ENCODE measurements around the gene WDR38.
"Not testable (repeated sequence)": the region's sequence is repeated elsewhere in the genome, so short reads cannot be mapped to it uniquely, and the experiment has no call there.

WDR38 gene

DNA sequence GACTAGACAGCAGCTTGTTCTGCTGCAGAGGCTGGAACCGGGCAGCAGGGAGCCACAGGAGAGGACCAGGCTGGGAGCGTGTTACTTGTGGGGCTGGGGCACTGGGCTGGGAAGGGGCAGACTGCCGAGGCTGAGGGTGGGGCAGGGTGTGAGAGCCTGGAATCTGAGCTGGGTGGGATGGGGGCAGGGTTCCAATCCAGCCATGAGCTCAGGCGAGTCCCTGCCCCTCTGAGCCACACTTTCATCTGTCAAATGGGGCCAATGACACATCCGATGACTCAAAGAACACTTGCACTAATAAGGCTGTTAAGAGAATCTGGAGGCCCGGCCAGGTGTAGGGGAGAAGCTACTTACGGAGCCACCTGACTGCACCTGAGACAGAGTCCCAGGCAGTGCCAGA, 18.7 kb upstream of the WDR38 start:
- peak; percentile 31 for DNase-seq

DNA sequence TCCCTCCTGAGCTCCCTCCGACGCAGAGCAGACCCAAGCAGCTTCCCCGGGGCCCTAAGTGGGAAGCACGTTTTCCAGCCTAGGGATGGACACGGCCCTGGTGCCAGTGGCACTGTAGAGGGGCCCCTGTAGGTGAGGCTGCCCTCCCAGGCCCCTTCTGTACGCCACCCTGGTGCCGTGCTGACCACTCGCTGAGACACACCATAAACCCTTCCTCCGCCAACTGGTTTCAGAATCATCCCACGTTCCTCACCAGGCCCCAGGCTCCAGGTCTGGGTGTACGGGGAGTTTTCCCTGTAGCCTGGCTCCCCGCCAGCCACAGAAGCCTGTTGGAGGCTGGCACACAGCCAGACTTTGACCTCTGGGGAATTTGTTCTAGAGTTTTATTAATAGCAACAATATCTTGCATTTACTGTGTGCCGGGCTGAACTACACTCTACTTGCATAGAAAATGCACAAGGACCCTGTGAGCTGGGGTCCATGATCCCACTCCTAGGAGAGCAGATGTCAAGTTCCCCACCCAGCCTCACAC, 18.2 kb upstream of the WDR38 start:
- peak; percentile 64 for DNase-seq

DNA sequence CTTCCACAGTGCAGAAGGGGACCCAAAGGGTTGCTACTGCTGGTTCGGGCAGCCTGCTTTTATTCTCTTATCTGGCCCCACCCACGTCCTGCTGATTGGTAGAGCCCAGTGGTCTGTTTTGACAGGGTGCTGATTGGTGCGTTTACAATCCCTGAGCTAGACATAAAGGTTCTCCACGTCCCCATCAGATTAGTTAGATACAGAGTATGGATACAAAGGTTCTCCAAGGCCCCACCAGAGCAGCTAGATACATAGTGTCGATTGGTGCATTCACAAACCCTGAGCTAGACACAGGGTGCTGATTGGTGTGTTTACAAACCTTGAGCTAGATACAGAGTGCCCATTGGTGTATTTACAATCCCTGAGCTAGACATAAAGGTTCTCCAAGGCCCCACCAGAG, 15.1 kb upstream of the WDR38 start:
- not testable (repeated sequence) for DNase-seq

DNA sequence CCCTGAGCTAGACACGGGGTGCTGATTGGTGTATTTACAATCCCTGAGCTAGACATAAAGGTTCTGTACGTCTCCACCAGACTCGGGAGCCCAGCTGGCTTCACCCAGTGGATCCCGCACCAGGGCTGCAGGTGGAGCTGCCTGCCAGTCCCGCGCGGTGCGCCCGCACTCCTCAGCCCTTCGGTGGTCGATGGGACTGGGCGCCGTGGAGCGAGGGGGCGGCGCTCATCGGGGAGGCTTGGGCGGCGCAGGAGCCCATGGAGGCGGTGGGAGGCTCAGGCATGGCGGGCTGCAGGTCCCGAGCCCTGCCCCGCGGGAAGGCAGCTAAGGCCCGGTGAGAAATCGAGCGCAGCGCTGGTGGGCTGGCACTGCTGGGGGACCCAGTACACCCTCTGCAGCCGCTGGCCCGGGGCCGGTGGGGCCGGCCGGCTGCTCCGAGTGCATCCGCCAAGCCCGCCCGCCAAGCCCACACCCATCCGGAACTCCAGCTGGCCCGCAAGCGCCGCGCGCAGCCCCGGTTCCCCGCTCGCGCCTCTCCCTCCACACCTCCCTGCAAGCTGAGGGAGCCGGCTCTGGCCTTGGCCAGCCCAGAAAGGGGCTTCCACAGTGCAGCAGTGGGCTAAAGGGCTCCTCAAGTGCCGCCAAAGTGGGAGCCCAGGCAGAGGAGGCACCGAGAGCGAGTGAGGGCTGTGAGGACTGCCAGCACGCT, 14.5 kb upstream of the WDR38 start:
- DNase-seq: not testable (repeated sequence)

DNA sequence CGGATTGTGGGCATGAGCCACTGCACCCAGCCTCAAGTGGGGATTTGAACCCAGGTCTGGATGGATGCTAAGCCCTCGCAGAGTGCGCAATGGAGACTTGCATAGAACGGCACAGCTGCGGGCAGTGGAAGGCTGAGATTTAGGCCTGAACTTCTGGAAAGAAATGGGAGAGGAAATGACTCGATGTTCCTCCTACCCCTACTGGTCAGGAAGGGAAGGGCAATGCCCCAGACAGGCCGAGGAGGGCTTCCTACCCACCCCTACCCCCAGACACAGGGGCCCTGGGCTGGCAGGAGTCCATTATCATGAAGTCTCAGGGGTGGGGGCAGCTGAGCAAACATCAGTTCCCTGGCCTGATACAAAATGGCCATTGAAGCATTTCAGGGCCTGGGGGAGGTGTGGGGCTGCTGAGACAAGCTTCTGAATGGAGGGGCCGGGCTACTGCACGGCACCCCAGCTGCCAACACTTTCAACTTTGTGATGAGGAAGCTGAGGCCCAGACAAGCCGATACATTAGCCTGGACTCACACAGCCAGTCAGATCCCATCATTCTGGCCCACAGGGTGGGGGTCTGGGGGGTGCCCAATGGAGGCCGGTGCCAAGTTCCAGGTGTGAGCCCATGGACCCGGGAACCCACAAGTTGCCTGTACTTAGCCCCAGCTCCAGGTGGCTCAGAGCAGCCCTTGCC, 13.5 kb upstream of the WDR38 start:
- no peak for DNase-seq

DNA sequence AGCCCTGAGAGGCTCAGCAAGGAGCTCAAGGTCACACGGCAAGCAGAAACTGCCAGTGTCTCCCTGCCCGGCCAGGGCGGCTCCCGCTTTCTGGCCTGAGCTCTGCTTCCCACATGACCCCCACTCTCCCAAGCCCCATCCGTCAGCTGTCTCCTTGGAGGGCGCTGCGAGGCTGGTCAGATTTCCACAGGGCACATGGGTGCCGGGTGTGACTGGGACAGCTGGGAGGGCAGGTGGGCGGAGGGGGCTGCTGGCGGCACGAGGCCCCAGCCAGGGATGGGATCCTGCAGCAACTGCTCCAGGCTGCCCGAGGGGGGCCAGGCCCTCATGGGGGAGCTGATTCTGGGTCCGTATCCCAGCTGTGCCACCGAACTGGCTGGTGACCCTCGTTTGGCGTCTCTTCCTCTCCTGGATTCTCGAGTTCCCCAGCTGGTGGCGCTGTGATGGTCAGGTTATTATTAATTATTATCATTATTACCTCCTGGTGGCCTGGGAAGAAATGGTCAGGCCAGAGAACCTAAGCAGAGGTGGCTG, 12.9 kb upstream of the WDR38 start:
- no peak for DNase-seq

DNA sequence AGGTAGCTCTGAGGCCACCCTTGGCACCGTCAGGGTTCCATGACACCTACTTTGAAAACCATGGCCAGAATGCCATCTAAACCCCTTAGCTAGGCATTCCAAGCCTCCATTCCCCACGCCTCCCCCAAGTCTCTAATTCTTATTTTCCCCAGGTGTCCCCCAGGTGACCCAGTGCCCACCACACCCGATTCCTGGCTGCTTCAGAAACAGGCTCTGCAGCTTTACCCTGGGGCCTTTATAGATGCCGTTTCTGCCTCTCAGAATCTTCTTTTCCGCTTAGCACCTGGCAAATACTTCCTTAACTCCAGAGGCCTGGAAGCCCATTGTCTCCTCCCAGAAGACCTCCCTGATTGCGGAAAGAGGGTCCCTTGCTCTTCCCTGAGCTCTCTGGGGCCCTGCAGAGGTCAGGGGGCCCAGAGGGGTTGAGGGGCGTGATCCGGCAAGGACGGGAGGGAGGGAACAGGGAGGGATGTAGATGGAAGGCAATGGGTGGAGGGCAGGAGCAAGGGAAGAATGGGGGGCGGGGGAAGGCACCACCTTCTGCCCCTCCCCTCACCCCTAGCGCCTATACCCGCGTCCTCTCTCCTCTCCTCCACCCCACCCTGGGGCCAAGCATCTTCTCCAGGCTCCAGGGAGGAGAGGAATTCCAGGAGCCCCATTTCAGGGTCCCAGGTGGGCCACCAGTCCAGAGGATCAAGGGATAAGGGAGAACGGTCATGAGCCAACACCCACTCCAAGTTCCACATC, 12.0 kb upstream of the WDR38 start:
- DNase-seq: no peak

DNA sequence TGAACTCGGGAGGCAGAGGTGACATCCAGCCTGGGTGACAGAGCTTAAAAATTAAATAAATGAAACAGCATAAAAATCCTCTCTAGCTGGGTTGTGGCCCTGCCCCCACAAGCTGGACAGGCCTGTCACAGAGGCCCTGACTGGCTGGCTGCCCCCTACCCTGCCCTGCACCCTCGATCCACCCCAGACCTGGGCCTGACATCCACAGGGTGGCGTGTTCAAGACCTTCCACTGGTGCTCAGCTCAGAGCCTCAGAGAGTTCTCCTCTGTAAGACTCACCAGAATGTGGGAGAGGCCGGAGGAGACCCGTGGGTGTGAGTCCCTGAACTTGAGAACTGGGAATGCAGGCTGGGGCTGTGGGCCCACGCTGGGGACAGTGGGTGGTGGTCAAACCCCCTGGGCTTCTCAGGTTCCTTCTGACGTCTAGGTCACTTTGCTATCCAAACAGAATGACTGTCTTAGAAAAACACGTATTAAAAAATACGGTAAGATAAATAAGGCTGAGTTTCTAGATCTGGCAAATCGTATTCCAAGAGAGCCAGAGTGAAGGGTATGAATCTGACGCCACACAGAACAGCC, 9.7 kb upstream of the WDR38 start:
- DNase-seq: no peak

DNA sequence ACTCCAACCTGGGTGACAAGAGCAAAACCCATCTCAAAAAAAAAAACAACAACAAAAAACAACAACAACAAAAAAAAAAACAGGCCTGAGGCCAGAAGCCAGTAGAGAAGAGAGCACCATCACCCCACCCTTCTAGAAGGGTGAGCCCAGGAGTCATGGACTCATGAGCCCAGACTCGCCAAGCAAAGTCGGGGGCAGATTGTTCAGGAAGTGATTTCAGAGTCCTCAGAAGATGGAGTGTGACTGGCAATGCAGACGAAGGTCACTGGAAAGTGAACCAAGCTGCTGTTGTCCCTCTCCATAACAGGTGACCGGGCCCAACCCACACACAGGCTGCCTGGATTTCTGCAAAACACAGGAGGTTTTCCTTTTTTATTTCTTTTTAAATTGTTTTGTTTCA, 9.0 kb upstream of the WDR38 start:
- no peak for DNase-seq

DNA sequence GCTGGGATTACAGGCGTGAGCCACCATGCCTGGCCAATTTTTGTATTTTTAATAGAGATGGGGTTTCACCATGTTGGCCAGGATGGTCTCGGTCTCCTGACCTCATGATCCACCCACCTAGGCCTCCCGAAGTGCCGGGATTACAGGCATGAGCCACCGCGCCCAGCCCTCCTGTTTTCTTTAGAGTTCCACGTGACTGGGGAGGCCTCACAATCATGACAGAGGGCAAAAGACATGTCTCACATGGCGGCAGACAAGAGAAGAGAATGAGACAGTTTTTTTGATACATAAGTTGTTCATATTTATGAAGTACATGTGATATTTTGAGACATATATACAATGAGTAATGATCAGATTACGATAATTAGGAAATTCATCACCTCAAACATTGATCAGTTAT, 6.8 kb upstream of the WDR38 start:
- not testable (repeated sequence) for DNase-seq

DNA sequence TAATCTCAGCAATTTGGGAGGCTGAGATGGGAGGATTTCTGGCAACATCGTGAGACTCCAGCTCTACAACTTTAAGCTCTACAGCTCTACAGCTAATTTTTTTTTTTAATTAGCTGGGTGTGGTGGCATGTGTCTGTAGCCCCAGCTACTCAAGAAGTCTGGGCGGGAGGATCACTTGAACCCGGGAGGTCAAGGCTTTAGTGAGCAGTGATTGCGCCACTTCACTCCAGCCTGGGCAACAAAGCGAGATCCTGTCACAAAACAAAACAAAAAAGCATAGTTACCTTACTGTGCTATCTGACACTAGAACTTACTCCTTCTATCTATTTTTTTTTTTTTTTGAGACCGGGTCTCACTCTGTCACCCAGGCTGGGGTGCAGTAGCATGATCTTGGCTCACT, 6.3 kb upstream of the WDR38 start:
- DNase-seq: no peak

DNA sequence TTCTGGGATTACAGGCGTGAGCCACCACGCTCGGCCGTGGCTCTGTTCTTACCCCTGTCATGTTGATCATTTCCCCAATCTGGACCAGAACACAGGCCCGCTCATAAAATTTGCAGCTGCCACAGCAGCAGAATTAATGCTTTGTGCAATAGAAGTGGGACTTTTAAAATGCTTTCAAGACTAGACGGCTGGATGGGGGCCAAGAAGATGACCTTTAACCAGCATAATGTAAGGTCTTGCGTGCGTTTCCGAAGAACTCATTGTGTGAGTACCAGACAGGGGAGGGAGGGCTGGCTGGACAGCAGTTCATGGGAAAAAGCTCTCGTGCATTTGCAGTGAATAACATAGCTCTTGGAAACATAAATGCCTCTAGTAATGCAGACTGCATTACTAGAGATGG, 3.5 kb upstream of the WDR38 start:
- no peak for DNase-seq

DNA sequence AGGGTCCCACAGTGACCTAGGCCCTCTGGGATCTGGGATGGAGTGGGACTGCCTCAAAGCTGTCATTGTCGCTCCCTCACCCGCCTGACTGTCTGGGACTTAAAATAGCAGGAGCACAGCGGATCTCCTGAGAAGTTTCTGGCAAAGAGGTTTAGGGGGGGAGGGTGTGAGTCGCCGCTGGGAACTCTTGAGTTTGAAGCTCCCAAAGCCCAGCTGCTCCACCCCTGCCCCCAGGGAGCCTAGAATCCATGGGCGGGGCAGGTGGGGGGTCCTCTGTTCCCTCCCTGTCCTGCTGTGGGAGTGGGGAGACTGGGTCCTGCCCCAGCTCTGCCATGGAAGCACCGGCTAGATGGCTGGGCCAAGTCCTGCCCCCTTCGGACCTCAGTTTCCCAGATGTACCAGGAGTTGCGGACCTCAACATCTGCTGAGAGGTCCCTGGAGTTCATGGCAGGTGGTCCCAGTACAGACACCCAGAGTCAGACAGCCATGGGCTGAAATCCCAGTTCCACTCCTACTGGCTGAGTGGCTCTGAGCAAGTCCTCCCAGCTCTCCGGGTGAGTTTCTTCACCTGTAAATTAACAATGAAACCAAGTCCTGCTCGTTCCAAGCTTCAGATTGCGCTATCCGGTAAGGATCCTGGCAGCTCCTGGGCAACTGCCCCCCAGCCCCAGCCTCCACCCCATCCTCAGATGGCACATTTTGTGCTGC, 985 bp upstream of the WDR38 start:
- no peak for DNase-seq

DNA sequence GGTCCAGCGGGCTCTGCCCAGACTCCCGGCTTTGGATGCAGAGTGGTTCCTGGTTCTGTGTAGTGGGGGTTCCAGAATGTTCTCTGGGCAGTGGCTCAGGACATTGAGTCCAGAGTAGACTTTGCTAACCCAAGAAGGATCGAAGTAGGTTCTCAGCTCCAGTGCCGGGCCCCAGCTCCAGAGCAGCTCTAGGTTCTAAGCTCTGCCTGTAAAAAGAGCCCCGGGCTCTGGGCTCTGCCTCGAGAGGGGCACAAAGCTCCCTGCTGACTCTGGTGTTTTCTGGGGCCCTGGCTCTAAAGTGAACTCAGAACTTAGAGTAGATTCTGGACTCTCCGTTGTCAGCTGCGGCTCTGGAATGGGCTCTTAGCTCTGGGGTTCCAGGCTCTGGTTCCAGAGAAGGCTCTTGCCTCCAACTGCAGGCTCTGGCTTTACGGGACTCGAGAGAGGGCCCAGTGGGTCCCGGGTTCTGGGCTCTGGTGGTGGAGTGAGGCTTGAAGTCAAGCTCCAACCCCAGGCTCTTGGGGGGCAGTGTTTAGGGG, 414 bp downstream of the WDR38 start:
- DNase-seq: no peak

DNA sequence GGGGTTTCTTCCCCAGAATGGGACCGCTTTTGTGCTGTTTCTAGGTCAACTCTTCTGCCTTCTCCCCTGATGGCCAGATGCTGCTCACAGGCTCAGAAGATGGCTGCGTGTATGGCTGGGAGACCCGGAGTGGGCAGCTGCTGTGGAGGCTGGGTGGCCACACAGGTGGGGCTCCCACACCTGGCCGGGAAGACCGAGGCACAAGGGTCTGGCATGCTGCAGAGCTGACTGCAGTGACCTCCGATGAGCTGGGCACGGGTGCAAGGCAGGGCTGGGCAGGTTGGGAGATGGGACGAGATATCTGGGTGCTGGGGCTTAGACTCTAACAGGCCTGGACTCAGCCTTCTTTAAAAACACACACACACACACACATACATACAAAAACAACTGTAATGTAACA, 901 bp downstream of the WDR38 start:
- no peak for DNase-seq

DNA sequence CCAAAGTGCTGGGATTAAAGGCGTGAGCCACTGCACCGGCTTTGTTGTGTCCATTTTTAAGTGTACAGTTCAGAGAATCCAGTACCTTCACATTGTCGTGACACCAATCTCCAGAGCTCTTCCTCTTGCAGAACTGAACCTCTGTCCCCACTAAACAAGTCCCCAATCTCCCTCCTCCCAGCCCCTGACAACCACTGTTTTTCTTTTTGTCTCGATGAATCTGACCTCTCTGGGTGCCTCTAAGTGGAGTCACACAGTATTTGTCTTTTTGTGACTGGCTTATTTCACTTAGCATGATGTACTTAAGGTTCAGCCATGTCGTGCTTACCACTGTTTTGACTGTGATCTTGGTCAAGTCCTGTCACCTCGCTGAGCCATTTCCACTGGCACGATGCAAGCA, 1.6 kb downstream of the WDR38 start:
- no peak for DNase-seq

DNA sequence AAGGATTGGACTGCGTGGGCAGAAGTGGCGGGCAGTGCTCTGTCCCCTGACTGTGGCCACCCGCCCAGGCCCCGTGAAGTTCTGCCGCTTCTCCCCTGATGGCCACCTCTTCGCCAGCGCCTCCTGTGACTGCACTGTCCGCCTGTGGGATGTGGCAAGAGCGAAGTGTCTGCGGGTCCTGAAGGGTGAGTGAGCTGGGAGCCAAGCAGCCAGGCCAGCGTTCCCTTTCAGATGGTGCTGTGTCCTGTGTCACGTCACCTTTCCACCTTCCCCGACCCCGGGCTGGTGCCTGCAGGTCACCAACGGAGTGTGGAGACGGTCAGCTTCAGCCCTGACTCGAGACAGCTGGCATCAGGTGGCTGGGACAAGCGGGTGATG, 2.3 kb downstream of the WDR38 start:
- no peak for DNase-seq

DNA sequence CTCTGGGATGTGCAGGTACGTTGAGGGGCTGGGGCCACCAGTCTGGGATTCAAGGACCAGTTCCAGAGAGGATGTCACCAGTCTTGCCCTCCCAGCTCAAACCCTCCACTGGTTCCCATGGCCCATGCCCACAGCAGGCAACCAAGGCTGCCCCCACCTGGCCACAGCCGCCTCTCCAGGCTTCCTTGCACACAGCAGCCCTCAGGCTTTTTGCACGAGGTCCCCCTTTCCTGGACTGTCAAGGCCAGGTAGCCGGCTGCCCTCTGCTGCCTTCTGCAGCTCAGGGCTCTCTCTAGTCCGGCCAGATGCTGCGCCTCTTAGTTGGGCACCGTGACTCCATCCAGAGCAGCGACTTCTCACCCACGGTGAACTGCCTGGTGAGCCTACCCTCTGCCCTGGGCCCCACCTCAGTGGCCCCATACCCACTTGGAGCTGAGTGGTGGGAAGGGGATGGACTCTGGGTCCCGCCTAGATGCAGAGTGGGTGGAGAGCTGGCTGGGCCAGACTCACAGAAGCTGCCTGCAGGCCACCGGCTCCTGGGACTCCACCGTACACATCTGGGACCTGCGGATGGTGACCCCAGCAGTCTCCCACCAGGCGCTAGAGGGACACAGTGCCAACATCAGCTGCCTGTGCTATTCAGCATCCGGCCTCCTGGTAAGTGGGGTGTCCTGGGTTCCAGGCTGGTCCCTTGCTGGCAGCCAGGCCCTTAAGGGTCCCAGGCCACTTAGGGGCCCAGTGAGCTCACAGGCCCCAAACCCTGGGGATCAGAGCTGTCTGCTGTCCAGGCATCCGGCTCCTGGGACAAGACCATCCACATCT, 2.9 kb downstream of the WDR38 start:
- no peak for DNase-seq

DNA sequence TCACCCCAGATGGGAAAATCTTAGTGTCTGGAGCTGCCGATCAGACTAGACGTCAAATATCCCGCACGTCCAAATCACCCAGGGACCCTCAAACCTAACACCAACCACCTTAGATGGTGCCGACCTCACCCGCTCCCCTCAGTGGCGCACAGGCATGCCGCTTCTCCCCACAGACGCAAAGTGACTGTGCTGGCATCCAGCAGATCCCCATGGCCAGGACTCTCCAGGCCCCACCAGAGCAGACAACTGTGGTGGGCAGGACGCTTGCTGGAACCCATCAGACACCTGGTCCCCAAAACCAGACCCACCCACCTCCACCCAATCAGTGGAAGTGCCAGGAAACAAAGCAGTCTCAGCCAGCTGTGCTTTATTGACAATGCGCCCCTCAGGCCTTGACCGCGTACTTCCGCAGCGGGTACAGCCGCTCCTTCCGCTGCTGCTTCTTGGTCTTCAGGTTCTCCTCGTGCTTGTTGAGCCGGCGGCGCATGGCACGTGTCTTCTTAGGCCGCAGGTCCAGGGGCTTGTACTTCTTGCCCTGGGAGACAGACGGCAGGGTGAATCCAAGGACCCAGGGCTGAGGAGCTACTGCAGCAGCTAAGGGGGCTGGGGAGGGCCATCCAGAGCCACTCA, 4.4 kb downstream of the WDR38 start:
- DNase-seq: no peak

DNA sequence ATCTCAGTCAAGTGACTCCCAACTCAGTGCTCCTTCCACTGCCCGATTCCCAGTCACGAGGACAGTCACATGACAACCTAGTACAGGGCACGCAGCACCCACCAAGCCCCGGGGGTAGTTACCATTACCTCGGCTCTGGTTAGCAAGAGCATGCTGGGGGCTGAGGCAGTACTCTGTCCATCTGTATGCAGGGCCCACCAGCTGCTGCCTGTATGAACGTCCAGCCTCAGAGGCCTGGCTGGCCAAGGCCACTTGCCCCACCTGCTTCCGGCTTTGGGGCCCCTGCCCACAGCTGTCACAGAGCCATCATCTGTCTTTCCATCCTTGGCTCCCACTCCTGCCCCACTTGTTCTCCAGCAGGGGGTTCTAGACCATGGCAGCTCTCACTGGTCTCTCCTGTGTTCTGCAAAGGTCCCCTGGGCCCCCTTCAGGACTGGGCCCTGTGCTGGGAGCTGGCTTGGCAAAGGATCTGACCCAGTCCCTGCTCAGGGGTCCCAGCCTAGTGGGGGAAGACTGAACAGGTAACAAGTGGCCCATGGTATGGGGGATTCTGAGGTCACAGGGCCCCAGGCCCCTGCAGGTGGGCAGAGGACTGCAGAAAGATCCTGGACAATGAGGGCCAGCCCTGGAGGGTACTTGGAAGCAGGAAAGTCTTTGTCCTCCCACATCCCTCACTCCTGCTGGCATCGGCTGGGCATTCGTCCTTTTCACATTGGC, 5.2 kb downstream of the WDR38 start:
- no peak for DNase-seq
